ENCODE data around the gene RHBDF1. TPM values are rescaled to one million over a fixed set of nuclear protein-coding genes. Genes with fewer than 3 reads are reported as not detected.

RHBDF1 gene
- total and polyA plus RNA-seq, 10 of the 15 experiments (the other 5 are each of a cell fraction or from before 2014, with no cell fraction given): 0.04 to 0.85 (median 0.36) TPM; not detected in 3

DNA sequence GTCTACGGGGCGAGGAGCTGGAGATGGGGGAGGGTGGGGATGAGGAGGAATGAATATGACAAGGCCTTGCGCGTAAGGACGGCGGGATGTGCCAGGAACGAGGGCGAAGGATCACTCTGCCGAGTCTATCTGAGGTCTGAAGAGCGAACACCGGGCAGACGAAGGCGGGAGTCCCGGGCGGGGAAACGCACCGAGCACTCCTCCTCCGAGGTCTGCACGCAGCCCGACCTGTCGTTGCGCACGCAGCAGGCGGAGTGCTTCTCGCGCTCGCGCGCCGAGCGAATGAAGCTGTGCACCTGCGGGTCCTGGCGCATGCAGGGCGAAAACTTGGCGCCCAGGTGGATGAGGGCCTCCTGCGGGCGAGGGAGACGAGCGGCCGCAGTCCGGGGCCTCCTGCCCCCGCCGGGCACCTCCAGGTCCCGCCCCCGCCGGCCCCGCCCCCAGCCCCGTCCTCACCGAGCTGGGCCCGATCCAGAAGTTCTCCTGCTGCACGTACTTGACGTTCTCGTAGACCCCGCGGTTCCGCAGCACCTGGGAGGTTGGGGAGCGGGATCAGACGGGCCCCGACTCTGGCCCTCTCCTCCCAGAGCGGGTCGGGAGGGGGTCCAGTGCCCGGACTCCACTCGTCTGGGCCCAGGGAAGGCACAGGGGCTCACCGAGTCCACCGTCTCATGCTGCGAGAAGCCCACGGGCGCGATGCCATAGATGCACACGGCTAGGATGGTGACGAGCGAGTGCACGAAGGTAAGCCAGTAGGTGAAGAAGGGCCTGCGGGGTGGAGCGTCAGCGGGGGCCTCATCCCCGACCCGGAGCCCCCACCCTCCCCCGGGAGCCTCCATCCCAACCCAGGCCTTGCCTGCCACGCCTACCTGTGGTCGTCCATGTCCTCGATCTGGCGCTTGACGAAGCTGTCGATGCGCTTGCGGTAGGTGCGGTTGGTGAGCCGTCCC lies 11.2 kb downstream of the RHBDF1 start:
- 78% methylated on average over 70 of the region's 89 CpGs for WGBS (ENCODE audit: insufficient coverage, insufficient replicate concordance, low lambda C conversion rate, missing lambda C conversion rate)

More for the DNA sequence above, 11.2 kb downstream of the RHBDF1 start:
- no peaks in the 10 kb centered on the region for H3K4me1 ChIP-seq (ENCODE audit: control insufficient read depth, insufficient read depth, low read length)
- SMC1A ChIA-PET (ENCODE audit: uncharacterized antibody, unreplicated experiment): interaction anchor here (0.7 kb wide), 1 partner anchor 546 kb away, joined by 3 read pairs; no protein-coding TSS in a partner anchor
- FAIRE-seq: no peak
- BruUV-seq (replicated peaks): no TSS peak
- H3K9me3 ChIP-seq (replicated peaks; ENCODE audit: control insufficient read depth, insufficient read depth, low read length): no peaks in the 10 kb centered on the region
- RAD21 ChIA-PET (ENCODE audit: unreplicated experiment): no interaction called here
- H3K4me2 ChIP-seq (ENCODE audit: control insufficient read depth, insufficient read depth): no peak overlapping the region
- CTCF ChIA-PET: interaction anchor here (1.2 to 2.0 kb wide), 2 partner anchors 33 to 35 kb away, joined by 5 to 12 read pairs; no protein-coding TSS in a partner anchor
- no peak for ATAC-seq
- POLR2A ChIA-PET: no interaction called here
- no peaks in the 10 kb centered on the region for H3K27me3 ChIP-seq (replicated peaks in 1 of 2; ENCODE audit: control insufficient read depth in 2 of 2, insufficient read depth in 2 of 2, low read length in 1 of 2)
- H3K9ac ChIP-seq (ENCODE audit: control insufficient read depth, insufficient read depth, low read length): no peak overlapping the region
- TF ChIP-seq, protein P1, sequence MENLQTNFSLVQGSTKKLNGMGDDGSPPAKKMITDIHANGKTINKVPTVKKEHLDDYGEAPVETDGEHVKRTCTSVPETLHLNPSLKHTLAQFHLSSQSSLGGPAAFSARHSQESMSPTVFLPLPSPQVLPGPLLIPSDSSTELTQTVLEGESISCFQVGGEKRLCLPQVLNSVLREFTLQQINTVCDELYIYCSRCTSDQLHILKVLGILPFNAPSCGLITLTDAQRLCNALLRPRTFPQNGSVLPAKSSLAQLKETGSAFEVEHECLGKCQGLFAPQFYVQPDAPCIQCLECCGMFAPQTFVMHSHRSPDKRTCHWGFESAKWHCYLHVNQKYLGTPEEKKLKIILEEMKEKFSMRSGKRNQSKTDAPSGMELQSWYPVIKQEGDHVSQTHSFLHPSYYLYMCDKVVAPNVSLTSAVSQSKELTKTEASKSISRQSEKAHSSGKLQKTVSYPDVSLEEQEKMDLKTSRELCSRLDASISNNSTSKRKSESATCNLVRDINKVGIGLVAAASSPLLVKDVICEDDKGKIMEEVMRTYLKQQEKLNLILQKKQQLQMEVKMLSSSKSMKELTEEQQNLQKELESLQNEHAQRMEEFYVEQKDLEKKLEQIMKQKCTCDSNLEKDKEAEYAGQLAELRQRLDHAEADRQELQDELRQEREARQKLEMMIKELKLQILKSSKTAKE (IDR thresholded peaks at IDR 0.05; ENCODE audit: low read depth, poor library complexity, severe bottlenecking): no peak
- TF ChIP-seq TARDBP (IDR thresholded peaks at IDR 0.05; ENCODE audit: borderline replicate concordance): no peak
- TF ChIP-seq WRNIP1 (IDR thresholded peaks at IDR 0.05; ENCODE audit: borderline replicate concordance, low read depth, low read length): no peak
- TF ChIP-seq, protein P2, sequence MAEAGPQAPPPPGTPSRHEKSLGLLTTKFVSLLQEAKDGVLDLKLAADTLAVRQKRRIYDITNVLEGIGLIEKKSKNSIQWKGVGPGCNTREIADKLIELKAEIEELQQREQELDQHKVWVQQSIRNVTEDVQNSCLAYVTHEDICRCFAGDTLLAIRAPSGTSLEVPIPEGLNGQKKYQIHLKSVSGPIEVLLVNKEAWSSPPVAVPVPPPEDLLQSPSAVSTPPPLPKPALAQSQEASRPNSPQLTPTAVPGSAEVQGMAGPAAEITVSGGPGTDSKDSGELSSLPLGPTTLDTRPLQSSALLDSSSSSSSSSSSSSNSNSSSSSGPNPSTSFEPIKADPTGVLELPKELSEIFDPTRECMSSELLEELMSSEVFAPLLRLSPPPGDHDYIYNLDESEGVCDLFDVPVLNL (IDR thresholded peaks at IDR 0.05; ENCODE audit: low read depth, low read length): no peak
- TF ChIP-seq EED (IDR thresholded peaks at IDR 0.05; ENCODE audit: low read depth): no peak
- no peak for TF ChIP-seq MEF2A (IDR thresholded peaks at IDR 0.05; ENCODE audit: insufficient read depth, low read depth, low read length)
- no peak for TF ChIP-seq ATF7 (IDR thresholded peaks at IDR 0.05; ENCODE audit: low read depth)
- TF ChIP-seq BMI1 (IDR thresholded peaks at IDR 0.05; ENCODE audit: borderline replicate concordance): no peak
- TF ChIP-seq RB1 (IDR thresholded peaks at IDR 0.05; ENCODE audit: borderline replicate concordance): no peak
- TF ChIP-seq IKZF1 (conservative IDR thresholded peaks at IDR 0.05): no peak
- TF ChIP-seq BHLHE40 (IDR thresholded peaks at IDR 0.05; ENCODE audit: borderline replicate concordance in 1 of 2, low read depth in 2 of 2, low read length in 1 of 2): no peak
- no peaks in the 10 kb centered on the region for H3K79me2 ChIP-seq (ENCODE audit: control insufficient read depth, insufficient read depth, low read length)
- no peak overlapping the region for H3K27ac ChIP-seq (ENCODE audit: control insufficient read depth, insufficient read depth)
- intact Hi-C loops (cut with micrococcal nuclease; ENCODE audit: unreplicated experiment) (no loop called here), in situ Hi-C loops (cut with MboI) (no loop called here)
- H4K20me1 ChIP-seq (ENCODE audit: control insufficient read depth, insufficient read depth): no peaks in the 10 kb centered on the region
- H2AFZ ChIP-seq (ENCODE audit: control insufficient read depth, low read depth, low read length): no peak overlapping the region
- no peak for DNase-seq (ENCODE audit: low read depth, low spot score)
- peaks cover 4 to 5% of the 10 kb centered on the region in 2 experiments for H3K36me3 ChIP-seq (ENCODE audit: control insufficient read depth in 2 of 2, insufficient read depth in 2 of 2, low read length in 1 of 2)
- no peak overlapping the region for H3K4me3 ChIP-seq
